Adipose tissue (tissue), 3 donors: ENCODE results near the gene NAA10. TPM values are rescaled to one million over a fixed set of nuclear protein-coding genes. Genes with fewer than 3 reads are reported as not detected.

Source experiments
- H3K27ac ChIP-seq: one replicate; pipeline ENCODE4 v1.5.1; 2013; ENCODE audit warnings: low read depth, low read length
- WGBS, 3 donors: extraction: QIAGEN DNeasy Blood & Tissue Kit; methylation state at CpG; one replicate each; pipeline ENCODE4 v1.1.7; 2013; 5-methylcytosine and 5-hydroxymethylcytosine counted together
- polyA plus RNA-seq, 3 donors: library from polyadenylated mRNA; stranded (reverse); fragments of 200-250 nt; gene quantifications; one replicate each; pipeline ENCODE4 v1.2.3, GENCODE V29; 2013
- donor health status: healthy with polysubstance abuse.
- donor health status: Bipolar disorder and iron deficiency.
- donor health status: healthy.

NAA10 gene
- polyA plus RNA-seq, 3 donors, result 68.6 to 169 (median 98.6) TPM

DNA sequence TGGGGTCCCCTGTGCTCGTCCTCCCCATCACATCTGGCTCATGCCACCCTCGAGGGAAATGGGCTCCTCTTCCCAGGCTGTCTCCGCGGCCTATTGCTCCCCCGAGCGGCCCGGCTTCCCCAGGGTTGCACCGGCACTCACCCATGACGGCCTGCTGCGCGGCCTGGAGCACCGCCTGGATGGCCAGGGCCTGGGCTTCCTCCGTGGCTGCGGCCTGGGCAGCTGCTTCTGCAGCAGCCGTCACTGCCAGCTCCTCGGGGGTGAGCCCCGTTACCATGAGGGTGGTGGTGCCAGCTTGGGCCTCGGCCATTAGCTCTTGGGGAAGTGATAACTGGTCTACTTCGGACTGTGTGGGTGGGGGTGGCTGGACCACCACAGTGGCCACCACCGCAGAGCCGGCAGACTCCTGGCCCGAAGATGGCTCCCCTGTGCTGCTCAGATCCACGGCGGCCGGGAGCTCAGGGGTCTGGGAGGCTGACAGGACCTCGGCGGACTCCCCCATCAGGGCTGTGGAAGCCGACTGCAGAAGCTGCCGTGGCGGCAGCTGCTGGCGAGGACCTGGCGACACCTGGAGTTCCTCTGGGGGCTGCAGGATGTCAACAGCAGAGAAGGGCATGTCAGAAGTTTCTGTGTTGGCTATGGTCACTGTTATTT, 17.7 kb upstream of the NAA10 start:
- WGBS, 3 donors, result 90 to 96% (median 92%) methylated on average over 24 to 32 of the region's 32 CpGs
- H3K27ac ChIP-seq, result no peak overlapping the region

GRCh38 chrX:153951683-153952372, 17.0 kb upstream of the NAA10 start:
- H3K27ac ChIP-seq, result no peak overlapping the region
- 95 to 97% (median 96%) methylated on average over 19 to 28 of the region's 28 CpGs for WGBS, 3 donors

DNA sequence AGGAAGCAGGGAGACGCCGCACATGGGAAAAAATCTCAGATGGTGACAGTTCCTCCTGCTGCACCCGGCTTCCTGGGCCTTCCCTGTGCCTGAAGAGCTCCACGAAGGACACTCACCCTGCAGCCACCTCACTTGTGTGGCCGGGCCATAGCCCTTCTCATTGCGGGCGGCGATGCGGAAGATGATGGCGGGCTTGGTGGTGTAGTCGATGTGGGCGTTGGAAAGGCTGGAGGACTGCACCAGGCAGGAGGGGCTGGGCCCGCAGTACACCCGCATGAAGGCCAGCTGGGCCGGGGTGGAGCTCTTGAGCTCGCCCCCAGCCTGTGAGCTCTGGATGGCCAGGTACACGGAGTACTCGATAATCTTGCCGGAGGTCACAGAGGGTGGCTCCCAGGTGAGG, 15.3 kb upstream of the NAA10 start:
- WGBS, 3 donors, result 85 to 94% (median 89%) methylated on average over 15 to 19 of the region's 19 CpGs
- H3K27ac ChIP-seq, result no peak overlapping the region

GRCh38 chrX:153948847-153949805, 14.3 kb upstream of the NAA10 start:
- H3K27ac ChIP-seq, result no peak overlapping the region
- 45 to 78% (median 72%) methylated on average over 15 to 30 of the region's 30 CpGs for WGBS, 3 donors

DNA sequence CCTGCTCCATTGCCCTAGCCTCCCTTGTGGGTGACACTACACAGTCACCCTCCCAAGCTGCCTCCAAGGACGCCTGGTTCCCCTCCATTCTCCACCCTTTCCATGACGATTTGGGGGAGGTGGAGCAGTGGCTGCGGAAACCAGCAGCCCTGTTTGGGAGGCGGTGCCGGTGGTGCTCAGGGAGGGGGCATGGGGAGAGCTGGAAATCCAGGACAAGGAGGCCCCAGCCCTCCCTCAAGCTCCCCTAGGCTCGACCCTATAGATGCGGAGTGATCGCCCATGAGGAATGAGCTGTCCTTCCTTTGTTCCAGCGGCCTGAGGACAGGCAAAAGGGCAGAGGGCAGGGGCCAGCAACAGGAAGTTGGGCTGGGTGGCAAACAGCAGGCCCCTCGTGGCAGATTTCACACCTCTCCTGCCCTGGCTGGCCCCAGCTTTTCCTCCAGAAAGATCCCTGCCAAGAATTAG, 13.2 kb upstream of the NAA10 start:
- H3K27ac ChIP-seq, result no peak overlapping the region
- 53 to 66% (median 57%) methylated on average over 2 to 10 of the region's 10 CpGs for WGBS, 3 donors

DNA sequence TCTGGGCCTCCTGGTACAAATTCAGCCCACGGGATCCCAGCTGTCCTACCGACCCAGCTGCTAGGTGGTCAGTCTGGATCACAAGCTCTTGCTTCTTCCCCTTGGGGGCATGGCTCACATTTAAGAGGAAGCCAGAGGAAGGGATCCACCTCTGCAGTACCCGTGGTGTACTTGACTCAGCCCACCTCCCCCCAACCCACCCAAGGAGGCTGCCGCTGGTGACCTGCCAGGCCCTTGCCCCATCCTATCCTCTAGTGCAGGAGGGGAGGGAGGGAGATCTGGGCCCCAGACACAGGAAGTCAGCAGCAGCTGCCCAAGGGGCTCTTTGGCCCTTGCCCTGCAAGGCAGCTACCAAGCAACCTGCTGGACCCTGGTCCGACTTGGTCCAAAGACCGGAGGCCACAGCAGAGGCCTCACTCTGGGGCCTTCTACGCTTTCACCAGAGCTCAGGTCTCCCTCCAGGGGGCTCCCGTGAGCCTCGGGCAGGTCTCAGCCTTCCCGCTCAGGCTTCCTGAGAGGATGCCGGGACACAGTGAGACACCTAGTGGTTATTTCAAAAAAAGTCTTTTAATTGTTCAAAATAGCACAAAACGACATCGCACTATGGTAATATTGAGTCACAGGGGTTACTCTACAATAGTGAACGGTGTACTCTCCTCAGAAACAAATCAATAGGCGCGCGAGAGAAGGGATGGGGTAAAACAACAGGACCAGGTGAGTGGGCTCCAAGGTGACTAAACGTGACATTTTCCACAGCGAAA, 12.4 kb upstream of the NAA10 start:
- H3K27ac ChIP-seq, result no peak overlapping the region
- 33 to 50% (median 37%) methylated on average over 17 to 19 of the region's 19 CpGs for WGBS, 3 donors

- no peak overlapping the region for H3K27ac ChIP-seq
- WGBS, 3 donors, result 83 to 86% (median 84%) methylated on average over 17 to 24 of the region's 24 CpGs
These were observed 11.4 kb upstream of the NAA10 start for GRCh38 chrX:153945956-153946943.

DNA sequence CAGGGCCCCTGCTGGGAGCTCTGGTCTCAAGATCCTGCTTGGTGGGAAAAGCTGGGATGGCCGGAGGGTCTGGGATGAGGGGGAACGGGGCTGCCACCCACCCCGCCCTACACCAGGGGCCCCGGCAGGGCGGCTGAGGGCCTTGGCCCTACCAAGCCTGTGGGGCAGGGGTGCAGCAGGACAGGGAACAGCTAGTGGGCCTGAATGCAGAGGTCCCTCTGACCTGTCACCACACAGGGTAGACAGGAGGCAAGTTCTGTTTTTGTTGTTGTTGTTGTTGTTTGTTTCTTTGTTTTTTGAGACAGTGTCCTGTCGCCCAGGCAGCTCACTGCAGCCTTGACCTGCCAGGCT, 9.9 kb upstream of the NAA10 start:
- 40 to 66% (median 50%) methylated on average over 2 to 6 of the region's 6 CpGs for WGBS, 3 donors
- H3K27ac ChIP-seq, result no peak overlapping the region

GRCh38 chrX:153944140-153944799, 9.4 kb upstream of the NAA10 start, which contains the start of gene RENBP:
TSS of gene RENBP (minus strand) at chrX:153944643. CDS start at chrX:153944610, 33 bp downstream.
- WGBS, 3 donors, result 20 to 26% (median 20%) methylated on average over 21 to 31 of the region's 31 CpGs
- H3K27ac ChIP-seq, result no peak within 1 kb of the TSS

GRCh38 chrX:153941336-153942252, 6.8 kb upstream of the NAA10 start:
- 27 to 71% (median 28%) methylated on average over 15 to 23 of the region's 23 CpGs for WGBS, 3 donors
- no peak overlapping the region for H3K27ac ChIP-seq

DNA sequence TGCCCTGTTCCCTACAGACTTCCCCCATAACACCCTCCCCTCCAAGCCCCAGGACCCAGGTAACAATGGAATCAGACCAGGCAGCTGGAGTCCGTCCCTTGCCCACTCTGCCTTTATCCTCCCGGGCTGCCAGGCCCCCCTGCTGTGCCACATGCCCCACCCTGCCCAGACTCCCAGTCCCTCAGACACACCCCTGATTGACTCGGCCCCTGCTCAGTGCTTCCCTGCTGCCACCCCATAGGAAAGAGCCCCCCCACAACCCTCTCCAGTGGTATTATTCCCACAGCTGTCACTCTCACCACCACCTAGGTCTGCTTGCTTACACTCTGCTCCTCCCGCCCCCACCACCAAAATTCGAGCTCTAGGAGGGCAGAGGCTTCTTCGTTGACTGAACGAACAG, 4.7 kb upstream of the NAA10 start:
- no peak overlapping the region for H3K27ac ChIP-seq
- 63 to 82% (median 67%) methylated on average over 7 of the region's 7 CpGs for WGBS, 3 donors

DNA sequence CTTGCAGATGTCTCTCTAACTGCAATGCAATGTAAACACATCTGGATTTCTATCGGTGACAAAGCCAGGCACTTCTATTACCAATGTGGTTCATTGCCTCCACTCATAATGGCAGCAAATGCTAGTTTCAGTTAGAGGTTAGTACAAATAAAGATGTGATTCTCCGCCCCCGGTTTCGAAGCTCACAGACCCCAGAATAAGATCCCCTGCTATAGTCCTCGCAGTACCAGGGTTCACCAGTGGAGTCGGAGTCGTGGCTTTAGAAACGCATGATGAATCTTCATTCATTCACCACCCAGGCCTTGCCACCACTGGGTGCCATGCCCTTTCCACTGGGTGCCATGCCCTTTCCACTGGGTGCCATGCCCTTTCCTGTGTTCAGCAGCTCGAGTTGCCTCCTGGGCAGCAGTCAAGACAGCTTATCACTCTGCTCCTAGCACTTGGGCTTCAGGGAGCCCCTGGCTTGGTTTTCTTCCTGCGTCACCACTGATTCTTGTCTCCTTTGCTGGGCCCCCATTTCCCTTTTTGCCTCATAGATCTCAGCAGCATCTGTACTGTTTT, 3.5 kb upstream of the NAA10 start:
- 77 to 83% (median 78%) methylated on average over 10 of the region's 10 CpGs for WGBS, 3 donors
- no peak overlapping the region for H3K27ac ChIP-seq

- no peak overlapping the region for H3K27ac ChIP-seq
- 89 to 95% (median 94%) methylated on average over 3 of the region's 3 CpGs for whole genome bisulfite sequencing, 3 donors
These were observed 2.2 kb upstream of the NAA10 start for GRCh38 chrX:153937056-153937455.

- no peak overlapping the region for H3K27ac ChIP-seq
- 16 to 25% (median 18%) methylated on average over 14 to 30 of the region's 32 CpGs for WGBS, 3 donors
These were observed 552 bp upstream of the NAA10 start for GRCh38 chrX:153935326-153935851.

- 4 to 23% (median 7%) methylated on average over 17 to 33 of the region's 33 CpGs for WGBS, 3 donors
- H3K27ac ChIP-seq, result no peak overlapping the region
These were observed 582 bp downstream of the NAA10 start for GRCh38 chrX:153934148-153934761.
